Activated CD4-positive, CD25-positive, alpha-beta regulatory T cell (primary cell): ENCODE data around the gene MT1A.
"Not testable (repeated sequence)": the region's sequence is repeated elsewhere in the genome, so short reads cannot be mapped to it uniquely, and the experiment has no call there.

Source experiments
- DNase-seq, 4 experiments: peaks; one replicate each; lab custom pipeline; 2025; lab: John Stamatoyannopoulos, UW

Gene MT1A

GRCh38 chr16:56610017-56610608, 28.4 kb upstream of the MT1A start:
- peak in 3 of 4 experiments; percentile 12 to 32 (median 18) for DNase-seq

GRCh38 chr16:56610609-56611111, 27.8 kb upstream of the MT1A start:
- no peak for DNase-seq

- DNase-seq: no peak
Measured at GRCh38 chr16:56611281-56611833, 27.1 kb upstream of the MT1A start.

GRCh38 chr16:56613706-56614105, 24.8 kb upstream of the MT1A start:
- no peak for DNase-seq

GRCh38 chr16:56614549-56614991, 23.9 kb upstream of the MT1A start:
- no peak for DNase-seq

- DNase-seq: no peak
Measured at GRCh38 chr16:56615353-56615752, 23.1 kb upstream of the MT1A start.

- DNase-seq: no peak
Measured at GRCh38 chr16:56616608-56617211, 21.8 kb upstream of the MT1A start.

GRCh38 chr16:56617212-56618085, 21.0 kb upstream of the MT1A start:
- DNase-seq: peak in 2 of 4 experiments; percentile 11 to 45

GRCh38 chr16:56618138-56618537, 20.3 kb upstream of the MT1A start:
- no peak for DNase-seq

- no peak for DNase-seq
Measured at GRCh38 chr16:56620339-56620897, 18.0 kb upstream of the MT1A start.

- not testable (repeated sequence) for DNase-seq
Measured at GRCh38 chr16:56621665-56622445, 16.6 kb upstream of the MT1A start.

- DNase-seq: not testable (repeated sequence)
Measured at GRCh38 chr16:56623184-56623583, 15.3 kb upstream of the MT1A start.

GRCh38 chr16:56623637-56624036, 14.8 kb upstream of the MT1A start:
- no peak for DNase-seq

- DNase-seq: peak in 3 of 4 experiments; percentile 10 to 34 (median 20)
Measured at GRCh38 chr16:56625140-56625942, 13.1 kb upstream of the MT1A start, which contains the start of gene MT1E. Gene MT1E (plus strand): TSS chr16:56625781. CDS start chr16:56625852, 71 bp downstream.

GRCh38 chr16:56625943-56626654, 12.4 kb upstream of the MT1A start:
- no peak for DNase-seq

- no peak for DNase-seq
Measured at GRCh38 chr16:56626685-56627084, 11.8 kb upstream of the MT1A start.

GRCh38 chr16:56628486-56629350, 9.7 kb upstream of the MT1A start:
- no peak for DNase-seq

- no peak for DNase-seq
Measured at GRCh38 chr16:56629531-56629930, 8.9 kb upstream of the MT1A start.

GRCh38 chr16:56630134-56630533, 8.3 kb upstream of the MT1A start:
- no peak for DNase-seq
